HG03095 (cell line): ENCODE data around the gene DNAH9.

Experiments
- ATAC-seq: cut with Tn5 transposase; IDR thresholded peaks from one replicate; pipeline ENCODE4 v1.9.1; 2021; ENCODE audit warnings: moderate library complexity; ENCODE audit not compliant: unreplicated experiment

DNAH9 gene

DNA sequence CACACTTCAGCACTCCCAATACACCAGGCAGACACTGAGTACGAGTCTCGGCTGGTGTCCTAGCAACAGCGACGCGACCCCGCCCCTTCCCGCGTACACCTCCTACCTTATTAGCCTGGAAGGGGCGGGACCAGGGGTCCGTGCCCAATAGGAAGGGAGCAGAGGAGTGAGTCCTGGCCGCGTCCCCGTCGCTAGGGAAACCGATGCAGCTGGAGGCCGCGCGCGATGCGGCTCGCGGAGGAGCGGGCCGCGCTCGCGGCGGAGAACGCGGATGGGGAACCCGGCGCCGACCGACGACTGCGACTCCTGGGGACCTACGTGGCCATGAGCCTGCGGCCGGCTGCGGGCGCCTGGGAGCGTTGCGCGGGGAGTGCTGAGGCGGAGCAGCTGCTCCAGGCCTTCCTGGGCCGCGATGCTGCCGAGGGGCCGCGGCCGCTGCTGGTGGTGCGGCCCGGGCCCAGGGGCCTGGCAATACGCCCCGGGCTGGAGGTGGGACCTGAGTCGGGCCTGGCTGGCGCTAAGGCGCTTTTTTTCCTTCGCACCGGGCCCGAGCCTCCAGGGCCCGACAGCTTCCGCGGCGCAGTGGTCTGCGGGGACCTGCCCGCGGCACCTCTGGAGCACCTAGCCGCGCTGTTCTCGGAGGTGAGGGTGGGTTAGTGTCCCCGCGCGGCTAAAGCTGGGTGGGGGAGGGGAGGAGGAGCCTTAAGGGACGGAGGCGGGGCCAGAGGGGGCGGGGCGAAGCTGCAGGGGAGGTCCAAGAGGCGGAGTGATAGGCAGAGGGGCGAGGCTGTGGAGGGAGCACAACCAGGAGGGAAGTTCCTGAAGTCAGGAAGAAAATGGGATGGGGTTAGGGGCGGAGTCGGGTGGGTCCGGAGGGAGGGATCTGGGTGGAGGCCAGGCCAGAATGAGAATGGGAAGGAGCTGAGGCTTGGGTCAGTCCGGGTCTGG lies at the start of gene DNAH9:
TSS of gene DNAH9 (plus strand) at position 197 of the 948 bp plus-strand sequence. CDS start at position 226, 29 bp downstream.
- ATAC-seq, result no peak

GRCh38 chr17:11550431-11550830 lies 47.8 kb upstream of the DNAH9 start:
- no peak for ATAC-seq

- ATAC-seq, result no peak
These were observed 46.8 kb upstream of the DNAH9 start for GRCh38 chr17:11551442-11551841.

GRCh38 chr17:11553135-11553534 lies 45.1 kb upstream of the DNAH9 start:
- no peak for ATAC-seq

- no peak for ATAC-seq
These were observed 44.2 kb upstream of the DNAH9 start for GRCh38 chr17:11554042-11554441.

DNA sequence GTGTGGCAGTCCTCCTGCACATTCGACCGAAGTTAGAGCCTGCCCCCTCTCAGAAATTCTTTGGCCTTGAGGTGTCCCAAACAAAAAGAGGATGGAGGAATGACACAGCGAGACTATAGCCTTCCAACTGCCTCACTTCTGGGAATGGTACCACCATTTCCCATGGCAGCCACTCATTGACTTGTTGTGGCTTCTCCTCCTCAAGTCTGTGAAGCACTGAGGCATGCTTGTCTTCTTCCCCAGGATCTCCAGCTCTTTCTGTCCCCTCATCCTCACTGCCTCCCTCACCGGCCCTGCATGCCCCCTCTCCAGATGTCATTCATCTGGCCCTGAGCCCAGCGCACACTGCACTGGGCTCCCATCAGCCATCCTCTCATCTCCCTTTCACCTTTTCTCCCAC lies 43.7 kb upstream of the DNAH9 start:
- no peak for ATAC-seq

GRCh38 chr17:11555530-11555929 lies 42.7 kb upstream of the DNAH9 start:
- no peak for ATAC-seq

DNA sequence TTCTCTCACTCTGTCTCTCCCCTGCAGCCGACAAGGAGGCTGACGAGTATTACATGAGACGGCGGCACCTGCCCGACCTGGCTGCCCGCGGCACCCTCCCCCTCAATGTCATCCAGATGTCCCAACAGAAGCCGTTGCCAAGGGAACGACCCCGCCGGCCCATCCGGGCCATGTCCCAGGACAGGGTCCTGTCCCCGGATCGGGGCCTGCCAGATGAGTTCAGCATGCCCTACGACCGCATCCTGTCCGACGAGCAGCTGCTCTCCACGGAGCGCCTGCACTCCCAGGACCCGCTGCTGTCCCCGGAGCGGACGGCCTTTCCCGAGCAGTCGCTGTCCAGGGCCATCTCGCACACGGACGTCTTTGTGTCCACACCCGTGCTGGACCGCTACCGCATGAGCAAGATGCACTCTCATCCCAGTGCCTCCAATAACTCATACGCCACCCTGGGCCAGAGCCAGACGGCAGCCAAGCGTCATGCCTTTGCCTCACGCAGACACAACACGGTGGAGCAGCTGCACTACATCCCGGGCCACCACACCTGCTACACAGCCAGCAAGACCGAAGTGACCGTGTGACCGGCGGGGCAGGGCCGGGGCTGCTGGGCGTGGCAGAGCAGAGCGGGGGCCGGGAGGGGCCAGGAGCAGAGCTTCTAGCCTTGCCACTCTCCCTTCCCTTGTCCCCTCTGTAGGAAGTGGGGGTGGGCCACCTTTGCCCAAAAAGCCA lies 40.4 kb upstream of the DNAH9 start:
- ATAC-seq, result no peak

DNA sequence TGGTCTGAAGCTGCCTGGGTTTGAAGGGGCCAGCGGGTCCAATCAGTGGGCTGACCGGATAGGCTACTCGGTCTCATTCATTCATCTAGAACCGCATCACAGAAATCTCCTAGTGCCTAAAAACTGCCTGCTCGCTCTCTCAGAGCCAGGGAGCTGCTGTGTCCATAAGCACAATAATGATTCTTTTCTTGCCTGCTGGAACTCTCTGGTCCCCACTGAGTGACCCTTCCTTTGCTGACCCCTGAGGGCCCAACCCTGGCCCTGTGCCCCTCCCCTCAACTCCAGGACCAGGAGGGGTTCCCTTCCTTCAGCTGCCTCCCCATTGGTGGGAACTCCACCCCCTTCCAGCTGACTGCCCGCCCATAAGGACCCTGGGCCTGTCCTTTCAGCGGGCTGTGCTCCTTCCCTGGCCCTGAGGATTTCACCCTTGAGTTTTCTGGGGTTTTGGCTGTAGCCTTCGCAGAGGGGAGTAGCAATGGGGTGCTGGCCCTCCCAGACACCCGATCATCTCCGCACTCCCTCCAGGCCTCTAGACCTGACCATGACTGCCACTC lies 39.5 kb upstream of the DNAH9 start:
- no peak for ATAC-seq

GRCh38 chr17:11559601-11560000 lies 38.7 kb upstream of the DNAH9 start:
- no peak for ATAC-seq

- ATAC-seq, result no peak
These were observed 37.0 kb upstream of the DNAH9 start for GRCh38 chr17:11561281-11561680.

DNA sequence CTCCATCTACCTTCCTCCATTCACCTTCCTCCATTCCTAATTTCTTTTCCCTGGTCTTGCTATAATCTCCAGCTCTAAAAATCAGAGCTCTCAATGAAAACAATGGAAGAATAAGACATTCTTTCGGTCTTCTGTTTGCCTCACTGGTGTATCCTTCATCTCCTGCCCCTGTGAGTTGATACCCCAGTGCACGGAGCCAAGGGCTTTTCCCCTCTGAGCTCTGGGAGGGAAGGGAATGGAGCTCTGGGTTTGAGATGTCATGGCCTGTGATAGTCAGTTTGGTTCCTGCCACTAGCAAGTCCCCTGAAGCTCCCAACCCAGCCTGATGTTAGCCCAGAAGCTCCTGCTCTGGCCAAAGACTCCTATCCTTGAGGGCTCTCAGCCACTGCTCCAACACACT lies 36.6 kb upstream of the DNAH9 start:
- no peak for ATAC-seq

DNA sequence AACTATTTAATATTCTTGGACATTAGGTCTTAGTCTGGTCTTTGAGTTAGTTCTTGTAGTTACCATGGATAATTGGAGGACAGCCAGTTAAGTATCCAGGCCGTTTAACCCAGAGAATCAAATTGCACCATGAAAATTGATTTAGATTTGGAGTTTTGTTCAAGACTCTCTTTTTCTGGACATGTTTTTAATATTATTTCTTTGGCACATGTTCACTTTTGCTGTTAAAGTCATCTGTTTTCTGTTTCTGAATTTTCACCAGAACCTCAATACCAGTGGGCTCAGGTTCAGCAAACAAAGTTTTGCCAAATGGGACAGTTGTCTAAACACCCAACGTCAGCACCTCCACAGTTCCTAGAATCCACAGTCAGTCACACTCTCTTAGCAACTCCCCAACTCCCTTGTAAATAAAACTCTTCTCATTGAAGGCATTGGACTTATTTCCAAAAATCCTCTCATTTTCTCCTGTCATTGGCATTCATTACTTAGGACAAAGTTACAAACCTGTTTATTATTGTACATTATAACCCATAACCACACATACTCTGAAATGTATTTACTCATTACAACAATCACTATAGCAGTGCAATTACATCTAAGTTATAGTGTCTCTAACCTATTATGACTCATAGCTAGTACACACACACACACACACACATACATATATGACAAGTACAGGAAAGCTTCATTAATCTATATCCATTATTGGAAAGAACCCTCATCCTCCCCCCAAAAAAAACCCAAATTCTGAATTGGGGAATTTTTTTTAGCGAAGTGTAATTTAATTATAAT lies 33.5 kb upstream of the DNAH9 start:
- no peak for ATAC-seq

DNA sequence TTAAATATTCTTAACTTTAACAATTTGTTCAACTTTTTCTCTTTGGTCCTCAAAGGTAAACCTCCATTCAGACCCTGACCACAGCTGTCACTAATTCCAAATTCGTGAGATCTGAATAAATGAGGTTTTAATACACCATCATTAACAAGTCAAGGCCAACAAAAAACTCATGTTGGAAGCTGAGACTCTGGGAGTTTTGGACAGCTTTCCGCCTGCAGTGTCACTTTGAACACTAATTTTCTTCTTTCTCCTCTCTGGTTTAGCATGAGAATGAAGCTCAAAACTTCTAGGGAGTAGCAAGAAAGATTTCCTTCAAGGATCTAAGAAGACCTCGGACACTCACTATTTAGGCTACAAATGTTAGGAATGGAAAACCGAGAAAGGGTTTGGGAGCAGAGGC lies 32.7 kb upstream of the DNAH9 start:
- ATAC-seq, result no peak

DNA sequence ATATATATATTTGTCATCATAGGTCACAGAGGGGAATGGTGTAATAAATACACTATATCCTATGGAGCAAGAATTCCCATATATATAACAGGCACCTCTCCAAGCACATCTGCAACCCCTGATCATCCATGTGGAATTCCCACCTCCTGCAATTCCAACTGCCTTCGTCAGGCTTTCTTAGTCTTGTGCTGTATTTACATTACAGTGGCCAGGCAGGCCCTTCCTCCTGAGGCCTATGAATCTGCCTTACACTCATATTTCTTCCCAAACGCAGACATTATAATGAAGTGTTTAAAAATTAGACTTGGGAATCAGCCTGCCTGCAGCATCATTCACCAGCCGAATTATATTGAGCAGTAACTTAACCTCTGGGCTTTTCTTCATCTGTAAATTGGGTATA lies 19.3 kb upstream of the DNAH9 start:
- ATAC-seq, result no peak

DNA sequence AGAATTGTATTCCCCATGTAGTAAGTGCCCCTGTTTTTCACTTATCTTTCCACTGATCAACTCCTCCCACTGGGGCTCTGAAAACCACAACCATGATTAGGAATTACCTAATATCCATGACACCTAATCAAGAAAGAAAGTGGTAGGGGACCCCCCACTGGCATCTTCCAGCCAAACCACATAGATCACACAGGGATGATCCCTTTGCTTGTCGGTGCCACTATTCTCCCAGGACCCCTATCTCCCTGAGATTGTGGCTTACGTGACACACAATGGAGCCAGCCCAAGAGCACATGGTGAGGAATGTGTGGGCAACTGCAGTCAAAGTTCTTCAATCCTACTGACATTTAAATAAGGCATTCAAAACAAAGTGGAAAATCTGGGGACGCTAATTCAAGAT lies 17.6 kb upstream of the DNAH9 start:
- ATAC-seq, result no peak

DNA sequence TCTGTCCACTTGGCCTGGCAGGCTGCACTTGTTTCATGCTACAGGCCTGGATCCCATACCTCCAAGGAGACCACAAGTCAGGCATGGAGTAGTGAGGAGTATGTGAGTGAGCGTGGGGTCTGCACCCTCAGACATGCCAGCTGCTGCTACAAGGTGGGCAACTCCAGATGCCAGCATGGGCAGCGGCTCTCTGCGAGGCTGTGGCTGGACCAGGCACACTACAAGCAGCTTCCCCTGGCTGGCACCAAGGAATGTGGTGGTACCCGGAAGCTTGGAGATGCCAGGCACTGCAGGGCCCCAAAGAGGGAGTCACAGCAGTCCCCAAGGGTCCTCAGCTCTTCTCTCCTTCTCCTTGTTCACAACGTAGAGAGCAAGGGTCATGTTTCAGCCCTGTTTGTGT lies 16.1 kb upstream of the DNAH9 start:
- ATAC-seq, result no peak

GRCh38 chr17:11583306-11583992 lies 14.8 kb upstream of the DNAH9 start:
- no peak for ATAC-seq

DNA sequence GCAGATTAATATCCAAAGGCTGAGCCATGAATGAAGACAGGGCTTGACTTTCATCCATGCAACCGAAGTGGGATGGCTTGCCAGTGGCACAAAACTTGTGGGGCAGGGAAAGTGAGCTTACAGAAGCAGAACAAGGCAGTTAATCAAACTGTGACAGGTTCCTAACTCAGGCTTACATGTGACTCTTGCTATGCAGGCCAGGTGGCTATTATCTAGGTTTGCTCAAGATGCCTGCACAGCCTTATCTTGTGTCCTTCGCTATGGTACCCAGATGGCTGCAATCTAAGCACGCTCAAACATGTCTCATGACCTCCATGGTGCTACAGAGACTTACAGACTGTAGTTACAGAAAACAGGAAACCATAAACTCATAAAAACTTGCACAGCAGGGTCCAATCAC lies 8.6 kb upstream of the DNAH9 start:
- ATAC-seq, result no peak

DNA sequence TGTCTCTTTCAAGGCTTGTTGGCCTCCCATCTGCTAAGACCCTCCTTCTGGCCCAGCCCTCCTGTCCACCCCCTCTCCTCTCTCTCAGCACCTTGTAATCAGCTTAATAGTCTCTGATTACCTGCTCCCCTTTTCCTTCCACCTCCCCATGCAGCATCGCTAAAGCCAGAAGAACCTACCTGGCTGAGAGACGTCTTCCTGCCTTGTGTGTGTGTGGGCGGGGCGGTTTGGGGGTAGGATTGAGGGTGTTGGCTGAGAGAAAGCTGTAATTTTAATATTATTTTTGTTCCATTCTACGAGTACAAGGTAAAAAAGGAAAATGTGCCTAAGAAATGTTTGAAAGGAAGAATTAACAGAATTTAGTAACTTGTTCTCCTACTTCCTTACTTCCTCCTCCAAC lies 3.4 kb downstream of the DNAH9 start:
- ATAC-seq, result no peak
